OCI-LY1 (cell line): ENCODE results near the gene BICDL2.

Experiments
- H2AFZ ChIP-seq: fragments of 200-600 bp; sonication (generic), shearing (Covaris generic); 2 replicates; pipeline ENCODE4 v1.6.0; 2014; ENCODE audit warnings: antibody characterized with exemption, mild to moderate bottlenecking, low read length
- H3F3A ChIP-seq: fragments of 200-600 bp; sonication (generic), shearing (Covaris generic); 2 replicates; pipeline ENCODE4 v1.6.0; 2014; ENCODE audit warnings: mild to moderate bottlenecking, antibody characterized with exemption, low read length, moderate library complexity; ENCODE audit not compliant: insufficient read depth
- H3K27ac ChIP-seq: fragments of 200-600 bp; sonication (generic); 2 replicates; pipeline ENCODE4 v1.5.1; 2014; ENCODE audit warnings: low read length, mixed run types, mild to moderate bottlenecking, low read depth; ENCODE audit not compliant: poor library complexity, severe bottlenecking
- H3K27me3 ChIP-seq: fragments of 200-600 bp; sonication (generic); 2 replicates; pipeline ENCODE4 v1.6.0; 2014; ENCODE audit warnings: antibody characterized with exemption, mild to moderate bottlenecking, low read length, moderate library complexity; ENCODE audit not compliant: insufficient read depth
- H3K36me3 ChIP-seq: fragments of 200-600 bp; sonication (generic); 2 replicates; pipeline ENCODE4 v1.6.1; 2014; ENCODE audit warnings: mild to moderate bottlenecking, antibody characterized with exemption, low read length, moderate library complexity, mixed read lengths; ENCODE audit not compliant: insufficient read depth
- H3K4me1 ChIP-seq: fragments of 200-600 bp; sonication (generic); 2 replicates; pipeline ENCODE4 v1.5.1; 2014; ENCODE audit warnings: mild to moderate bottlenecking, low read length, moderate library complexity; ENCODE audit not compliant: insufficient read depth, severe bottlenecking
- H3K4me2 ChIP-seq: fragments of 200-600 bp; sonication (generic), shearing (Covaris generic); 2 replicates; pipeline ENCODE4 v1.6.1; 2014; ENCODE audit warnings: low read length
- H3K4me3 ChIP-seq: fragments of 200-600 bp; sonication (generic); 2 replicates; pipeline ENCODE4 v1.5.1; 2014; ENCODE audit warnings: low read length, low read depth, mild to moderate bottlenecking, mixed read lengths; ENCODE audit not compliant: poor library complexity, severe bottlenecking
- H3K79me2 ChIP-seq: fragments of 200-600 bp; shearing (Covaris generic); 2 replicates; pipeline ENCODE4 v1.6.1; 2016; ENCODE audit warnings: mixed run types, low read length, mixed read lengths; ENCODE audit not compliant: insufficient read depth
- H3K9ac ChIP-seq: fragments of 200-600 bp; sonication (generic), shearing (Covaris generic); 2 replicates; pipeline ENCODE4 v1.6.1; 2014; ENCODE audit warnings: mild to moderate bottlenecking, low read length, mixed read lengths
- H3K9me2 ChIP-seq: fragments of 200-600 bp; sonication (generic), shearing (Covaris generic); 2 replicates; pipeline ENCODE4 v1.6.1; 2014; ENCODE audit warnings: low read depth, mild to moderate bottlenecking, low read length, mixed read lengths
- H3K9me3 ChIP-seq: fragments of 200-600 bp; shearing (Covaris generic); 2 replicates; pipeline ENCODE4 v1.6.1; 2014; ENCODE audit warnings: low read length, mixed read lengths
- H4K20me1 ChIP-seq: fragments of 200-600 bp; sonication (generic), shearing (Covaris generic); 2 replicates; pipeline ENCODE4 v1.6.0; 2016; ENCODE audit warnings: mild to moderate bottlenecking, low read length; ENCODE audit not compliant: insufficient read depth
- EZH2 ChIP-seq: fragments of 200-600 bp; sonication (generic), shearing (Covaris generic); IDR thresholded peaks from 2 replicates; pipeline ENCODE4 v1.8.0; 2017; ENCODE audit warnings: borderline replicate concordance, mixed run types, mild to moderate bottlenecking, antibody characterized with exemption, low read length, moderate library complexity, mixed read lengths
- TF ChIP-seq, protein P1 (sequence below): fragments of 200-600 bp; sonication (generic), shearing (Covaris generic); IDR thresholded peaks from 2 replicates; pipeline ENCODE4 v1.5.1; 2017; ENCODE audit warnings: mild to moderate bottlenecking, antibody characterized with exemption, low read length, moderate library complexity, mixed read lengths

BICDL2 gene

DNA sequence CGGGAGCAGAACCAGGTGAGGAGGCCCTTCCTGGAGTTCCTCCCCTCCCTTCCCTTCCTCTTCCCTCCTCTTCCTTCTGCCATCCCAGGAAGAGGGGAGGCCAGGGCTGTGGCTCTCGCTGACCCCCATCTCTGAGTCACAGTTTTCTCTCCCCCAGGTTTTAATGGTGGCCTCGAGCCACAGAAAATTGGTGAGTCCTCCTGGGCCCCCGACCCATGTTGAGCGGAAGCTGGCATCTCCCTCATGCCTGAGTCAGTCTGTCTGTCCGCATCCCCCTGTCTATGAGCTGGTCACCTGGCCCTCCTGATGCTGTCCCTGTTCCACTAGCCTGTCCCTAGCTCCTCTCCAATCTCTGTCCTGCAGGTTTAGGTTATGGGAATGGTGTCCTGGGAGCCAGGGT lies 36.8 kb downstream of the BICDL2 start:
- Histone ChIP-seq H3K36me3 (no peaks in the 10 kb centered on the region), H3K4me3 (no peak overlapping the region), H3K4me1 (peaks cover 3% of the 10 kb centered on the region), H3K9me3 (no peaks in the 10 kb centered on the region), H2AFZ (no peak overlapping the region), H3K9ac (no peak overlapping the region), H3K4me2 (no peak overlapping the region), H4K20me1 (no peaks in the 10 kb centered on the region), H3K79me2 (no peaks in the 10 kb centered on the region), H3F3A (no peaks in the 10 kb centered on the region), H3K27ac (no peak overlapping the region), H3K9me2 (no peaks in the 10 kb centered on the region), H3K27me3 (peaks cover 7% of the 10 kb centered on the region)
- no peak for TF ChIP-seq EZH2
- TF ChIP-seq, protein P1, sequence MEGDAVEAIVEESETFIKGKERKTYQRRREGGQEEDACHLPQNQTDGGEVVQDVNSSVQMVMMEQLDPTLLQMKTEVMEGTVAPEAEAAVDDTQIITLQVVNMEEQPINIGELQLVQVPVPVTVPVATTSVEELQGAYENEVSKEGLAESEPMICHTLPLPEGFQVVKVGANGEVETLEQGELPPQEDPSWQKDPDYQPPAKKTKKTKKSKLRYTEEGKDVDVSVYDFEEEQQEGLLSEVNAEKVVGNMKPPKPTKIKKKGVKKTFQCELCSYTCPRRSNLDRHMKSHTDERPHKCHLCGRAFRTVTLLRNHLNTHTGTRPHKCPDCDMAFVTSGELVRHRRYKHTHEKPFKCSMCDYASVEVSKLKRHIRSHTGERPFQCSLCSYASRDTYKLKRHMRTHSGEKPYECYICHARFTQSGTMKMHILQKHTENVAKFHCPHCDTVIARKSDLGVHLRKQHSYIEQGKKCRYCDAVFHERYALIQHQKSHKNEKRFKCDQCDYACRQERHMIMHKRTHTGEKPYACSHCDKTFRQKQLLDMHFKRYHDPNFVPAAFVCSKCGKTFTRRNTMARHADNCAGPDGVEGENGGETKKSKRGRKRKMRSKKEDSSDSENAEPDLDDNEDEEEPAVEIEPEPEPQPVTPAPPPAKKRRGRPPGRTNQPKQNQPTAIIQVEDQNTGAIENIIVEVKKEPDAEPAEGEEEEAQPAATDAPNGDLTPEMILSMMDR: no peak

DNA sequence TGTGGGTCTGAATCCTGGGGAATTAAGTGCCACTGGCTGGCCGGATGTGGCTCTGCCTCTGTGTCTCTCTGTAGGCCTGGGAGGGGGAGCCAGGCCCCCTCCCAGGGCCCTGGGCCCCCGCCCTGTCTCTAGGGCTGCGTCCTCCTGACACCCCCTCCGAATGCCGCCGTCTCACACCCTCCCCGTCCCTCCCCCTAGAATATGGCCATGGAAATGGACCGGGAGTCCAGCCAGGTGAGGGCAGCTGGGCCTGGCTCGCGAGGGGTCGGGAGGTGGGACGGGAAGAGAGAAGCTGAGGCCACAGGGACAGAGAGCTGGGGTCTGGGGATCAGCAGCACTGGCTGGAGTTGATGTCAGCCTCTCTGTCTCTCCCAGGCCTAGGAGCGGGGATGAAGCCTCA lies 40.4 kb downstream of the BICDL2 start:
- Histone ChIP-seq H3K9me3 (no peaks in the 10 kb centered on the region), H3F3A (no peaks in the 10 kb centered on the region), H3K4me2 (no peak overlapping the region), H3K9me2 (no peaks in the 10 kb centered on the region), H3K27me3 (peaks cover 7% of the 10 kb centered on the region), H3K79me2 (no peaks in the 10 kb centered on the region), H2AFZ (no peak overlapping the region), H4K20me1 (no peaks in the 10 kb centered on the region), H3K4me3 (no peak overlapping the region), H3K9ac (no peak overlapping the region), H3K27ac (no peak overlapping the region), H3K36me3 (no peaks in the 10 kb centered on the region), H3K4me1 (no peaks in the 10 kb centered on the region)
- TF ChIP-seq, protein P1: no peak
- TF ChIP-seq EZH2: no peak

DNA sequence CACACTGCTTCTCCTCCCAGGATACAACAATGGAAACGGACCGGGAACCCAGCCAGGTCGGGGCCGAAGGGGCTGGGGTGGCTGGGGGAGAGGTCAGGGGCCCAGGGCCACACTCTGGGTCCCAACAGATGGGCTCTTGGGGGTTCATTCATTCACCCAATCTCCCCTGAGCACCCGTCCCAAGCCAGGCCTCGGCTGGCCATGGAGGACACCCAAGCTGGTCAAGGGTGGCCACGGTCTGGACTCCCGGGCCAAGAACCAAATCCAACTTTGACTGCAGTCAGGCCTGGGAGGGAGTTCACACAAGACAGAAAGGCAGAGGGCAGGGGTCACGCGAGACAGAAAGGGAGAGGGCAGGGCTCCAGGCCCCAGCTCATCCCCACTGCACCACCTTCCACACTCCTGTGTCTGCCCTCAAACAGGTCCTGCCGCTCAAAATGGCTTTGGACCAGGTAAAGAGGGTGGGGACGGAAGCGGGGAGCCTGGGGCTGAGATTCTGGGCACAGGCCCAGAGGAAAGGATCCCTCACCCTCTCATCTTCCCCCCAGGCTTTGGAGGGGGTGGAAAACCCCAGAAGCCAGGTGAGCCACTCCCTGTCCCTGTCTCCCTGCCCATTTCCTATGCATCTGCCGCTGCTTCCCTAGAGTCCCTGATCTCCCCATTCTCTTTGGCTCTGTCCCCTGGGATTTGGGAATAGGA lies 44.2 kb downstream of the BICDL2 start:
- no peak overlapping the region for H3K4me2 ChIP-seq
- no peaks in the 10 kb centered on the region for H3K9me2 ChIP-seq
- no peaks in the 10 kb centered on the region for H3F3A ChIP-seq
- no peak overlapping the region for H3K9ac ChIP-seq
- TF ChIP-seq, protein P1: no peak
- no peak for TF ChIP-seq EZH2
- no peaks in the 10 kb centered on the region for H3K9me3 ChIP-seq
- H4K20me1 ChIP-seq: no peaks in the 10 kb centered on the region
- no peaks in the 10 kb centered on the region for H3K79me2 ChIP-seq
- no peak overlapping the region for H2AFZ ChIP-seq
- H3K27ac ChIP-seq: no peak overlapping the region
- H3K4me1 ChIP-seq: no peaks in the 10 kb centered on the region
- no peaks in the 10 kb centered on the region for H3K36me3 ChIP-seq
- H3K27me3 ChIP-seq: no peaks in the 10 kb centered on the region; the same call in 1 of the 2 replicates
- no peak overlapping the region for H3K4me3 ChIP-seq
